Measurements from ENCODE around the gene TWNK. TPM values are rescaled to one million over a fixed set of nuclear protein-coding genes. Genes with fewer than 3 reads are reported as not detected.

Gene TWNK
- total and polyA plus RNA-seq, 2 experiments from 2014 or later, result 12.2 to 29.4 TPM

DNA sequence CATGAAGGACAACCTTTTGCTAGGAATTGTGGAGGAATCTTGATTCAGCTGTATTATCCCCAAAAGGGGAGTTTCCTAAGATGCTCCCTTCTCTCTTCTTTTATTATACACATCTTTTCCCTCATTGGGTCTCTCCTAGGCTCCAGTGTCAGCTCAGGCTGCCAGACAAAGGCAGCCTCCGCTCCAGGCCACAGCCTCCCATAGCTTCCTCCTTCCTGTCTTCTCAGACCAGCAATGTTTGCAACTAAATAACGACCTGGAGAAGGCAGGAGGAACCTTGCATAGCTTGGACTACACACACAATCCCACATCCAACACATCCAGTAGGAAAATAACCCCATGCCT lies 56.0 kb downstream of the TWNK start:
- Mint-ChIP-seq H3K36me3 (ENCODE audit: low read depth) (no peaks in the 10 kb centered on the region), H3K4me1 (peaks cover 31% of the 10 kb centered on the region), H3K9me3 (no peaks in the 10 kb centered on the region), H3K27me3 (ENCODE audit: insufficient read depth, low read depth, poor library complexity) (peaks cover 62% of the 10 kb centered on the region), H3K4me3 (peak overlapping the region; percentile 90), H3K27ac (0 out of 2 replicates have a peak overlapping the region, but pooled peaks have one; percentile 9)
- H3K4me2 ChIP-seq, result peak overlapping the region; percentile 86
- TF ChIP-seq STAT1 (IDR thresholded peaks at IDR 0.05; ENCODE audit: unreplicated experiment), result no peak
- TF ChIP-seq EZH2 (IDR thresholded peaks at IDR 0.05; ENCODE audit: low read depth, unreplicated experiment), result peak; percentile 11
- TF ChIP-seq ZNF331 (CRISPR knock-in tag; IDR thresholded peaks at IDR 0.05; ENCODE audit: low read depth), result no peak
- peak overlapping the region; percentile 57 for H3K4me3 ChIP-seq
- H3K4me1 ChIP-seq (ENCODE audit: insufficient read depth), result peaks cover 23% of the 10 kb centered on the region
- H2AFZ ChIP-seq, result peak overlapping the region; percentile 96
- no peaks in the 10 kb centered on the region for H3K9me2 ChIP-seq (ENCODE audit: insufficient read depth)
- no peaks in the 10 kb centered on the region for H3K36me3 ChIP-seq (ENCODE audit: insufficient read depth)
- H3K27me3 ChIP-seq (ENCODE audit: insufficient read depth), result peaks cover 70% of the 10 kb centered on the region
- 0 out of 2 replicates have a peak, but pooled peaks cover 6% of the 10 kb centered on the region for H4K20me1 ChIP-seq (replicated peaks; ENCODE audit: insufficient read depth)
- no peaks in the 10 kb centered on the region for H3K79me2 ChIP-seq (replicated peaks; ENCODE audit: insufficient read depth)
- no peak for ATAC-seq
- no peak for DNase-seq (ENCODE audit: low spot score)
- peaks cover 8% of the 10 kb centered on the region; the same call in 1 of the 2 replicates for H3F3A ChIP-seq (replicated peaks; ENCODE audit: low read depth)
- H3K27ac ChIP-seq (ENCODE audit: low read depth), result 0 out of 2 replicates have a peak overlapping the region, but pooled peaks have one; percentile 28

MicroRNAs within 50 kb of the gene (microRNA counts, 767-probe panel; counts per million panel counts)
- not detected for microRNA hsa-miR-608

Small RNA genes within 50 kb of the gene (microRNA-seq; reads per million reads assigned to microRNA genes)
- not detected for gene MIR608

Small RNA genes within 50 kb of the gene (small RNA-seq; reads per million reads assigned to genes)
- not detected for gene MIR608 (ENCODE audit: low replicate concordance)

Other genes with a start within 250 kb of the TWNK start
- gene PAX2, start 242.0 kb upstream of the TWNK start, total RNA-seq (2014; rRNA removed; shearing (Covaris generic)), result not detected in 2 replicates
- not detected in 2 replicates for gene PAX2, start 242.0 kb upstream of the TWNK start, polyA plus RNA-seq (2016; fragmentation: Nextera tagmentation; extraction: Ambion mirVana)
- gene SLF2, start 74.6 kb upstream of the TWNK start, total RNA-seq (2014; rRNA removed; shearing (Covaris generic)), result 12.1 and 22.1 TPM in 2 replicates
- 11.3 and 13.6 TPM in 2 replicates for gene SLF2, start 74.6 kb upstream of the TWNK start, polyA plus RNA-seq (2016; fragmentation: Nextera tagmentation; extraction: Ambion mirVana)
- gene SEMA4G, start 18.0 kb upstream of the TWNK start, total RNA-seq (2014; rRNA removed; shearing (Covaris generic)), result 7.3 and 8.5 TPM in 2 replicates
- gene SEMA4G, start 18.0 kb upstream of the TWNK start, polyA plus RNA-seq (2016; fragmentation: Nextera tagmentation; extraction: Ambion mirVana), result 5.3 and 6.3 TPM in 2 replicates
- 60.4 and 76.9 TPM in 2 replicates for gene MRPL43, start within 50 bp of the TWNK start, total RNA-seq (2014; rRNA removed; shearing (Covaris generic))
- gene MRPL43, start within 50 bp of the TWNK start, polyA plus RNA-seq (2016; fragmentation: Nextera tagmentation; extraction: Ambion mirVana), result 124 and 126 TPM in 2 replicates
- gene LZTS2, start 12.3 kb downstream of the TWNK start, total RNA-seq (2014; rRNA removed; shearing (Covaris generic)), result 62.8 and 88.3 TPM in 2 replicates
- 27.6 and 28.8 TPM in 2 replicates for gene LZTS2, start 12.3 kb downstream of the TWNK start, polyA plus RNA-seq (2016; fragmentation: Nextera tagmentation; extraction: Ambion mirVana)
- 1.7 and 2.3 TPM in 2 replicates for gene PDZD7, start 43.6 kb downstream of the TWNK start, total RNA-seq (2014; rRNA removed; shearing (Covaris generic))
- 1.5 and 1.7 TPM in 2 replicates for gene PDZD7, start 43.6 kb downstream of the TWNK start, polyA plus RNA-seq (2016; fragmentation: Nextera tagmentation; extraction: Ambion mirVana)
- 2.3 and 3.8 TPM in 2 replicates for gene SFXN3, start 43.7 kb downstream of the TWNK start, total RNA-seq (2014; rRNA removed; shearing (Covaris generic))
- 0.68 and 0.73 TPM in 2 replicates for gene SFXN3, start 43.7 kb downstream of the TWNK start, polyA plus RNA-seq (2016; fragmentation: Nextera tagmentation; extraction: Ambion mirVana)
- 1.2 and 1.3 TPM in 2 replicates for gene KAZALD1, start 74.4 kb downstream of the TWNK start, total RNA-seq (2014; rRNA removed; shearing (Covaris generic))
- gene KAZALD1, start 74.4 kb downstream of the TWNK start, polyA plus RNA-seq (2016; fragmentation: Nextera tagmentation; extraction: Ambion mirVana), result 0.27 and 0.75 TPM in 2 replicates
- not detected in 2 replicates for gene TLX1, start 143.8 kb downstream of the TWNK start, total RNA-seq (2014; rRNA removed; shearing (Covaris generic))
- not detected in 2 replicates for gene TLX1, start 143.8 kb downstream of the TWNK start, polyA plus RNA-seq (2016; fragmentation: Nextera tagmentation; extraction: Ambion mirVana)
- not detected in 2 replicates for gene LBX1, start 241.9 kb downstream of the TWNK start, total RNA-seq (2014; rRNA removed; shearing (Covaris generic))
- gene LBX1, start 241.9 kb downstream of the TWNK start, polyA plus RNA-seq (2016; fragmentation: Nextera tagmentation; extraction: Ambion mirVana), result not detected in 2 replicates

All from GM23338 (cell line).